ENCODE data around the gene IRAK3. TPM values are rescaled to one million over a fixed set of nuclear protein-coding genes. Genes with fewer than 3 reads are reported as not detected.

Gene IRAK3
- polyA plus RNA-seq, 1 donor, result 3.4 TPM

DNA sequence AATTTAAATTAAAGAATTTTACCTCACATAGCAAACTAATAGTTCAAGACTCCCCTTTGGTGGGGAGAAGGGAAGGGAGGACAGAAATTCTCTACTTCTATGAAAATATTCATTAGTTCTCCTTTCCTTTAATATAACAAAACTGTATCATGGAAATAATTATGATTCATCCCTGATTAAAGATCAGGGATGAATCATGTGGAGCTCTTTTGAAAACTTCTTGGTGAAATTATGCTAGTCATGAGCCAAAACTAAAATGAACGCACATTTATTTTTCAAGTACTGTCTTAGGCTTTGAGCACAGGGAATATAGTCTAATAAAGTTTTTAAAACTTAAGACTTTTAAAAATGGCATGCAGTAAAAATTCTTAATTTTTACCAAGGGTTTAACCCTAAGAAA lies 36.3 kb upstream of the IRAK3 start:
- no peak overlapping the region for H3K27ac ChIP-seq (ENCODE audit: low read length)
- no peak for DNase-seq

DNA sequence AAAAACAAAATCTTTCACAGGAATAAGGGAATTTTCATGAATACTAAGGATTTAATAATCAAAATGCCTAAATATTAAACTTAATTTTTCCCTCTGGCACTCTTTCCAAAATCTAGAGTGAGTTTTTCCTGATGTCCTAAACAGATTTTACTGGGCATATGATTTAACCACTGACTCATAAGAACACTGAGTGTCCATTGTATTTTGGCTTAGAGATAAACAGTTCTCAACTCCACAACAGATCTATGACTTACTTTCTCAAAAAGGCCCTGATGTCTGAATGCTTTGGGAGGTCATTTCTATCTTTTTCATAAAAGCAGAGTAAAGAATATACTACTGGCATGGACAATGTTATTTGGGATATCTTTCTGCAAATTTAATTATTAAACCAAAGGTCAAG lies 34.2 kb upstream of the IRAK3 start:
- no peaks in the 10 kb centered on the region for H3K4me1 ChIP-seq (ENCODE audit: control insufficient read depth, insufficient read depth, low read length)
- H3K4me3 ChIP-seq (ENCODE audit: low read length), result no peak overlapping the region
- no peak for DNase-seq
- no peak overlapping the region for H3K27ac ChIP-seq (ENCODE audit: low read length)
- H3K36me3 ChIP-seq (ENCODE audit: control insufficient read depth, insufficient read depth, low read length), result peaks cover 21% of the 10 kb centered on the region
- H3K27me3 ChIP-seq (ENCODE audit: control insufficient read depth, insufficient read depth, low read length), result no peaks in the 10 kb centered on the region
- H3K9me3 ChIP-seq (ENCODE audit: control insufficient read depth, low read depth, low read length), result no peaks in the 10 kb centered on the region

More for the DNA sequence above, 36.3 kb upstream of the IRAK3 start:
- no peaks in the 10 kb centered on the region for H3K9me3 ChIP-seq (ENCODE audit: control insufficient read depth, low read depth, low read length)
- no peaks in the 10 kb centered on the region for H3K4me1 ChIP-seq (ENCODE audit: control insufficient read depth, insufficient read depth, low read length)
- no CpG with 5 or more reads among the region's 1 CpG for WGBS (ENCODE audit: insufficient coverage, low lambda C conversion rate)
- no peaks in the 10 kb centered on the region for H3K27me3 ChIP-seq (ENCODE audit: control insufficient read depth, insufficient read depth, low read length)
- no peak overlapping the region for H3K4me3 ChIP-seq (ENCODE audit: low read length)
- peaks cover 12% of the 10 kb centered on the region for H3K36me3 ChIP-seq (ENCODE audit: control insufficient read depth, insufficient read depth, low read length)

DNA sequence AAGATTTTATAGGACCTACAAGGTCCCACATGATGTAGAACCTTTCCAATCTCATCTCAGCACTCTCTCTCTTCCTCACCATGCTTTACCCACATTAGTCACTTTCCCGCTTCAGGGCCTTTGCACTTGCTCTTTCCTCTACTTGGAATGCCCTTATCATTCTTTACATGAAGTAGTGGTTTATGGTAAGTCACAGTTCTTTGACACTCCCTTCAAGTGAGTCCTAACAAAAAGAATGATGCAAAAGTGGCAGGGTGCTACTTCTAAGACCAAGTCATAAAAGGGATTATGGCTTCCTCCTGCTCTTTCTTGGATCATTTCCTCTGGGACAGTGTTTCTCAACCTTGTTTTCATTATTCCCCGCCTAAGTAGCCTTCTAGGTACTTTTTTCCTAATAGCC lies 32.4 kb upstream of the IRAK3 start:
- WGBS (ENCODE audit: insufficient coverage, low lambda C conversion rate), result 100% methylated on average over 1 of the region's 2 CpGs
- Histone ChIP-seq H3K36me3 (ENCODE audit: control insufficient read depth, insufficient read depth, low read length) (peaks cover 25% of the 10 kb centered on the region), H3K27ac (ENCODE audit: low read length) (no peak overlapping the region), H3K9me3 (ENCODE audit: control insufficient read depth, low read depth, low read length) (peaks cover 5% of the 10 kb centered on the region), H3K27me3 (ENCODE audit: control insufficient read depth, insufficient read depth, low read length) (no peaks in the 10 kb centered on the region), H3K4me3 (ENCODE audit: low read length) (no peak overlapping the region), H3K4me1 (ENCODE audit: control insufficient read depth, insufficient read depth, low read length) (no peaks in the 10 kb centered on the region)
- DNase-seq, result no peak

DNA sequence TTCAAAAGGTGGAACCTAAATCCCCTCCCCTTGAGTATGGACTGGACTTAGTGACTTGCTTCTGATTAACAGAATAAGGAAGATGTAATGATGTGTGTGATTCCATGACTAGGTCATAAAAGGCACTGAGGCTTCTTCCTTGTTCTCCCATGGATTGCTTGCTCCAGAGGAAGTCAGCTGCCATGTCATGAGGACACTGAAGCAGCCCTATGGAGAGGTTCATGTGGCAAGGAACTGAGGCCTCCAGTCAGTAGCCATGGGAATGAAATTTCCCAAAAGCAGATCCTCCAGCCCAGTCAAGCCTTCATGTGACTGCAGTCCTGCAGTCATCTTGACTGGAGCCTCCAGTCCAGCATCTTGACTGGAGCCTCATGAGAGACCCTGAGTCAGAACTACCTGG lies 29.9 kb upstream of the IRAK3 start:
- no peak overlapping the region for H3K27ac ChIP-seq (ENCODE audit: low read length)

DNA sequence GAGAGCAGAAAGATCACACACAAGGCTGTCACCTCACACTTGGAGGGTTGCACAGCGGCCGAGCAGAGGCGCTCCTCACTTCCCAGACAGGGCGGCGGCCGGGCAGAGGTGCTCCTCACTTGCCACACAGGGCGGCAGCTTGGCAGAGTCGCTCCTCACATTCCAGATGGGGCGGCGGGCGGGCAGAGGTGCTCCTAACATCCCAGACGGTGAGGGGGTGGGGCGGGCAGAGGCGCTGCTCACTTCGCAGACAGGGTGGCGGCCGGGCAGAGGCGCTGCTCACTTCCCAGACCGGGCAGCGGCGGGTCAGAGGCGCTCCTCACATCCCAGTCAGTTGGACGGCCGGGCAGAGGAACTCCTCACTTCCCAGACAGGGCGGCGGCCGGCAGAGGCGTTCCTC lies 28.3 kb upstream of the IRAK3 start:
- Histone ChIP-seq H3K4me1 (ENCODE audit: control insufficient read depth, insufficient read depth, low read length) (no peaks in the 10 kb centered on the region), H3K36me3 (ENCODE audit: control insufficient read depth, insufficient read depth, low read length) (peaks cover 25% of the 10 kb centered on the region), H3K27me3 (ENCODE audit: control insufficient read depth, insufficient read depth, low read length) (no peaks in the 10 kb centered on the region), H3K4me3 (ENCODE audit: low read length) (no peak overlapping the region), H3K9me3 (ENCODE audit: control insufficient read depth, low read depth, low read length) (peaks cover 12% of the 10 kb centered on the region), H3K27ac (ENCODE audit: low read length) (no peak overlapping the region)
- WGBS (ENCODE audit: insufficient coverage, low lambda C conversion rate), result no CpG with 5 or more reads among the region's 28 CpGs
- no peak for DNase-seq

More for the DNA sequence above, 29.9 kb upstream of the IRAK3 start:
- H3K4me3 ChIP-seq (ENCODE audit: low read length), result no peak overlapping the region
- no peaks in the 10 kb centered on the region for H3K27me3 ChIP-seq (ENCODE audit: control insufficient read depth, insufficient read depth, low read length)
- DNase-seq, result no peak
- H3K9me3 ChIP-seq (ENCODE audit: control insufficient read depth, low read depth, low read length), result peaks cover 5% of the 10 kb centered on the region
- peaks cover 25% of the 10 kb centered on the region for H3K36me3 ChIP-seq (ENCODE audit: control insufficient read depth, insufficient read depth, low read length)
- H3K4me1 ChIP-seq (ENCODE audit: control insufficient read depth, insufficient read depth, low read length), result no peaks in the 10 kb centered on the region

DNA sequence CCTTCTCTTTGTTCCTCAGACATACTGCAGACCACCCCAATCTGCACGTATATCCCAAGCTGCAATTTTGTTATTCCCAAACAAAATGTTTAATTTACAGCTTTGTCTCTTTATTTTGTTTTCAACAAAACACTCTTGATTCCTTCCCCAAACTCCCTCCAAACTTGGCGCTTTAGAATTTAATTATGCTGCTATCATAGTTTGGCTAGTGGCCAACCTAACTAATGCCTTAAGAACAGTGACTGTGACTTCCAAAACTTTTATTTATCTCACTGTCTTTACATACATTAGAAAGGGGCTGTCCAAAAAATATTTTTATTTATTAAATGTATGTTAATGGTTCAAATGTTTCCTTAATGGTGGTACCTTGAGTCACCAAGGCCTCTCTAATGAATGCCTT lies 26.3 kb upstream of the IRAK3 start:
- H3K4me3 ChIP-seq (ENCODE audit: low read length), result no peak overlapping the region
- peaks cover 25% of the 10 kb centered on the region for H3K36me3 ChIP-seq (ENCODE audit: control insufficient read depth, insufficient read depth, low read length)
- no peak for DNase-seq
- peaks cover 12% of the 10 kb centered on the region for H3K9me3 ChIP-seq (ENCODE audit: control insufficient read depth, low read depth, low read length)
- H3K4me1 ChIP-seq (ENCODE audit: control insufficient read depth, insufficient read depth, low read length), result no peaks in the 10 kb centered on the region
- 81% methylated on average over 2 of the region's 2 CpGs for WGBS (ENCODE audit: insufficient coverage, low lambda C conversion rate)
- H3K27ac ChIP-seq (ENCODE audit: low read length), result no peak overlapping the region
- H3K27me3 ChIP-seq (ENCODE audit: control insufficient read depth, insufficient read depth, low read length), result no peaks in the 10 kb centered on the region

GRCh38 chr12:66163289-66163688 lies 25.7 kb upstream of the IRAK3 start:
- Histone ChIP-seq H3K27me3 (ENCODE audit: control insufficient read depth, insufficient read depth, low read length) (no peaks in the 10 kb centered on the region), H3K36me3 (ENCODE audit: control insufficient read depth, insufficient read depth, low read length) (peaks cover 25% of the 10 kb centered on the region), H3K9me3 (ENCODE audit: control insufficient read depth, low read depth, low read length) (peaks cover 12% of the 10 kb centered on the region), H3K27ac (ENCODE audit: low read length) (no peak overlapping the region), H3K4me3 (ENCODE audit: low read length) (no peak overlapping the region), H3K4me1 (ENCODE audit: control insufficient read depth, insufficient read depth, low read length) (peaks cover 4% of the 10 kb centered on the region)
- WGBS (ENCODE audit: insufficient coverage, low lambda C conversion rate), result 60% methylated on average over 1 of the region's 4 CpGs
- no peak for DNase-seq

- DNase-seq, result no peak
- Histone ChIP-seq H3K9me3 (ENCODE audit: control insufficient read depth, low read depth, low read length) (peaks cover 12% of the 10 kb centered on the region), H3K4me3 (ENCODE audit: low read length) (no peak overlapping the region), H3K36me3 (ENCODE audit: control insufficient read depth, insufficient read depth, low read length) (peaks cover 18% of the 10 kb centered on the region), H3K27ac (ENCODE audit: low read length) (no peak overlapping the region), H3K4me1 (ENCODE audit: control insufficient read depth, insufficient read depth, low read length) (peaks cover 9% of the 10 kb centered on the region), H3K27me3 (ENCODE audit: control insufficient read depth, insufficient read depth, low read length) (no peaks in the 10 kb centered on the region)
- no CpG with 5 or more reads among the region's 3 CpGs for WGBS (ENCODE audit: insufficient coverage, low lambda C conversion rate)
These were observed 24.6 kb upstream of the IRAK3 start for GRCh38 chr12:66164349-66164821.

DNA sequence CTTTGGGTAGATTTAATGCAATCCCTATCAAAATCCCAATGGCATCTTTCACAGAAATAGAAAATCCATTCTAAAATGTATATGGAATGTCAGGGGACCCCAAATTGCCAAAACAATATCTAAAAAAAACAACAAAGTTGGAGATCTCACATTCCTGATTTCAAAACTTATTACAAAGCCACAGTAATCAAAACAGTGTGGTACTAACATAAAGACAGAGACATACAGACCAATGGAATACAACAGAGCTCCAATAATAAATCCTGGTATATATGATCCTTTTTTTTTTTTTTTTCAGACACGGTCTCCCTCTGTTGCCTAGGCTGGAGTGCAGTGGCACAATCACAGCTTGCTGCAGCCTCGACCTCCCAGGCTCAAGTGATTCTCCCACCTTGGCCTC lies 23.9 kb upstream of the IRAK3 start:
- no CpG with 5 or more reads among the region's 2 CpGs for WGBS (ENCODE audit: insufficient coverage, low lambda C conversion rate)
- no peak overlapping the region for H3K4me3 ChIP-seq (ENCODE audit: low read length)
- H3K27ac ChIP-seq (ENCODE audit: low read length), result no peak overlapping the region
- H3K9me3 ChIP-seq (ENCODE audit: control insufficient read depth, low read depth, low read length), result peaks cover 12% of the 10 kb centered on the region
- DNase-seq, result no peak
- H3K4me1 ChIP-seq (ENCODE audit: control insufficient read depth, insufficient read depth, low read length), result peaks cover 9% of the 10 kb centered on the region
- peaks cover 10% of the 10 kb centered on the region for H3K36me3 ChIP-seq (ENCODE audit: control insufficient read depth, insufficient read depth, low read length)
- no peaks in the 10 kb centered on the region for H3K27me3 ChIP-seq (ENCODE audit: control insufficient read depth, insufficient read depth, low read length)

GRCh38 chr12:66166561-66166960 lies 22.5 kb upstream of the IRAK3 start:
- Histone ChIP-seq H3K4me1 (ENCODE audit: control insufficient read depth, insufficient read depth, low read length) (peaks cover 9% of the 10 kb centered on the region), H3K27ac (ENCODE audit: low read length) (no peak overlapping the region), H3K27me3 (ENCODE audit: control insufficient read depth, insufficient read depth, low read length) (no peaks in the 10 kb centered on the region), H3K4me3 (ENCODE audit: low read length) (no peak overlapping the region), H3K9me3 (ENCODE audit: control insufficient read depth, low read depth, low read length) (peaks cover 7% of the 10 kb centered on the region), H3K36me3 (ENCODE audit: control insufficient read depth, insufficient read depth, low read length) (no peaks in the 10 kb centered on the region)
- no peak for DNase-seq
- no CpG with 5 or more reads among the region's 2 CpGs for WGBS (ENCODE audit: insufficient coverage, low lambda C conversion rate)

DNA sequence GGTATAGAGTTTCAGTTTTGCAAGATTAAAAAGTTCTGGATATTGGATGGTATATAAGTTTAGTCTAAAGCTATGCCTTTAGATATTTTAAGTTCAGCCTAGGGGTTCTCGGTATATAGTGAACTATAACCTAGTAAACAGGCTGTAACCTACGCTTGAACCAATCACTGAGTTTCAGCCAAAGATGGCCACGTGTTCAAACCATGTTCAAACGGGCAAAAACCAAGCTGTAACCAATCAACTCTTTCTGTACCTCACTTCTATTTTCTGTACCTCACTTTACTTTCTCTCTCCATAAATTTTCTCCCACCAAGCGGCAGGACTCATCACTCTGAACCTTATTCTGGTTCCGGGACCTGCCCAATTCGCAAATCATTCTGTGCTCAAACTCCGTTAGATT lies 20.6 kb upstream of the IRAK3 start:
- WGBS (ENCODE audit: insufficient coverage, low lambda C conversion rate), result 86% methylated on average over 3 of the region's 8 CpGs
- Histone ChIP-seq H3K27ac (ENCODE audit: low read length) (peak overlapping the region; percentile 100), H3K4me3 (ENCODE audit: low read length) (peak overlapping the region; percentile 81), H3K27me3 (ENCODE audit: control insufficient read depth, insufficient read depth, low read length) (no peaks in the 10 kb centered on the region), H3K36me3 (ENCODE audit: control insufficient read depth, insufficient read depth, low read length) (no peaks in the 10 kb centered on the region), H3K4me1 (ENCODE audit: control insufficient read depth, insufficient read depth, low read length) (peaks cover 9% of the 10 kb centered on the region), H3K9me3 (ENCODE audit: control insufficient read depth, low read depth, low read length) (peaks cover 7% of the 10 kb centered on the region)
- DNase-seq, result no peak

All from large intestine (tissue), 3 donors.